Epidermal melanocyte (primary cell): ENCODE data around the gene ERBB4.

Experiments used
- DNase-seq: peaks from one replicate; pipeline ENCODE4 v3.0.0; 2011; ENCODE audit warnings: low spot score; ENCODE audit not compliant: insufficient read length

Gene ERBB4

GRCh38 chr2:211429256-211429920, 1109.2 kb downstream of the ERBB4 start:
- DNase-seq: no peak

GRCh38 chr2:211426240-211426639, 1112.4 kb downstream of the ERBB4 start:
- DNase-seq: no peak

- no peak for DNase-seq
Observed at GRCh38 chr2:211423018-211423417, 1115.6 kb downstream of the ERBB4 start.

GRCh38 chr2:211417544-211417943, 1121.1 kb downstream of the ERBB4 start:
- DNase-seq: no peak

GRCh38 chr2:211416373-211416772, 1122.2 kb downstream of the ERBB4 start:
- no peak for DNase-seq

GRCh38 chr2:211413746-211414145, 1124.9 kb downstream of the ERBB4 start:
- no peak for DNase-seq

- no peak for DNase-seq
Observed at GRCh38 chr2:211408483-211408891, 1130.1 kb downstream of the ERBB4 start.

GRCh38 chr2:211407076-211407475, 1131.5 kb downstream of the ERBB4 start:
- DNase-seq: no peak

- DNase-seq: no peak
Observed at GRCh38 chr2:211405036-211405435, 1133.6 kb downstream of the ERBB4 start.

GRCh38 chr2:211404098-211404497, 1134.5 kb downstream of the ERBB4 start:
- no peak for DNase-seq

- DNase-seq: no peak
Observed at GRCh38 chr2:211401328-211401727, 1137.3 kb downstream of the ERBB4 start.

GRCh38 chr2:211397764-211398163, 1140.8 kb downstream of the ERBB4 start:
- DNase-seq: no peak

- DNase-seq: no peak
Observed at GRCh38 chr2:211396815-211397214, 1141.8 kb downstream of the ERBB4 start.

- DNase-seq: no peak
Observed at GRCh38 chr2:211391189-211391567, 1147.4 kb downstream of the ERBB4 start.

GRCh38 chr2:211390536-211391188, 1147.9 kb downstream of the ERBB4 start:
- DNase-seq: no peak

GRCh38 chr2:211387734-211388133, 1150.9 kb downstream of the ERBB4 start:
- no peak for DNase-seq

GRCh38 chr2:211380041-211380440, 1158.6 kb downstream of the ERBB4 start:
- no peak for DNase-seq

GRCh38 chr2:211376410-211376809, 1162.2 kb downstream of the ERBB4 start:
- DNase-seq: no peak

GRCh38 chr2:211373203-211373602, 1165.4 kb downstream of the ERBB4 start:
- no peak for DNase-seq

GRCh38 chr2:211371465-211371864, 1167.1 kb downstream of the ERBB4 start:
- no peak for DNase-seq

- no peak for DNase-seq
Observed at GRCh38 chr2:211368467-211368866, 1170.1 kb downstream of the ERBB4 start.

GRCh38 chr2:211367711-211368110, 1170.9 kb downstream of the ERBB4 start:
- DNase-seq: no peak

- no peak for DNase-seq
Observed at GRCh38 chr2:211367293-211367692, 1171.3 kb downstream of the ERBB4 start.
